Mesenchymal stem cell (in vitro differentiated cells and primary cell): Measurements from ENCODE around the gene NFKBIA.
"Not testable (repeated sequence)": the region's sequence is repeated elsewhere in the genome, so short reads cannot be mapped to it uniquely, and the experiment has no call there.

ENCODE experiments used
- DNase-seq: peaks from one replicate; pipeline ENCODE4 v3.0.0-alpha.2; 2013
- H2AFZ ChIP-seq: one replicate; pipeline ENCODE4 v1.6.1; 2013; ENCODE audit warnings: low read depth, mild to moderate bottlenecking, control low read depth, inconsistent platforms, low read length, moderate library complexity
- H2AK5ac ChIP-seq: 2 replicates; pipeline ENCODE4 v1.6.1; 2013; ENCODE audit warnings: low read length, moderate library complexity, mild to moderate bottlenecking, inconsistent platforms; ENCODE audit not compliant: severe bottlenecking
- H2BK120ac ChIP-seq: one replicate; pipeline ENCODE4 v1.6.1; 2013; ENCODE audit warnings: low read depth, mild to moderate bottlenecking, inconsistent platforms, low read length, moderate library complexity
- H2BK12ac ChIP-seq, 2 experiments: one replicate each; pipeline ENCODE4 v1.6.1; 2013; ENCODE audit warnings: inconsistent platforms in 2 of 2, low read length in 2 of 2, mild to moderate bottlenecking in 2 of 2, moderate library complexity in 2 of 2, control low read depth in 1 of 2
- H2BK15ac ChIP-seq: one replicate; pipeline ENCODE4 v1.6.1; 2013; ENCODE audit warnings: mild to moderate bottlenecking, low read depth, inconsistent platforms; ENCODE audit not compliant: poor library complexity, severe bottlenecking
- H2BK5ac ChIP-seq: 2 replicates; pipeline ENCODE4 v1.6.1; 2013; ENCODE audit warnings: low read depth, mild to moderate bottlenecking, low read length, control low read depth, inconsistent platforms; ENCODE audit not compliant: poor library complexity, severe bottlenecking
- H3K14ac ChIP-seq, 2 experiments: one replicate each; pipeline ENCODE4 v1.6.1; 2013; ENCODE audit warnings: inconsistent platforms in 2 of 2, low read length in 2 of 2, control low read depth in 1 of 2, mild to moderate bottlenecking in 1 of 2, moderate library complexity in 1 of 2
- H3K18ac ChIP-seq, 2 experiments: one replicate each; pipeline ENCODE4 v1.6.1; 2013; ENCODE audit warnings: inconsistent platforms in 2 of 2, low read length in 2 of 2, control low read depth in 1 of 2, low read depth in 1 of 2, mild to moderate bottlenecking in 1 of 2
- H3K23ac ChIP-seq, 2 experiments: one replicate each; pipeline ENCODE4 v1.6.1; 2013; ENCODE audit warnings: inconsistent platforms in 2 of 2, low read length in 2 of 2, mild to moderate bottlenecking in 2 of 2, moderate library complexity in 2 of 2, control low read depth in 1 of 2
- H3K27ac ChIP-seq: 2 replicates; pipeline ENCODE4 v1.5.1; 2013; ENCODE audit warnings: mild to moderate bottlenecking, moderate library complexity, low read length, control low read depth, inconsistent platforms; ENCODE audit not compliant: poor library complexity, severe bottlenecking
- H3K27me3 ChIP-seq, 2 experiments: 2 replicates each; pipeline versions ENCODE4 v1.6.1 to v1.7.0; 2013; ENCODE audit warnings: low read length in 2 of 2, mild to moderate bottlenecking in 2 of 2, moderate library complexity in 2 of 2, control low read depth in 1 of 2, inconsistent platforms in 1 of 2; ENCODE audit not compliant: control insufficient read depth in 1 of 2, insufficient read depth in 1 of 2
- H3K36me3 ChIP-seq, 2 experiments: 2 replicates each; pipeline versions ENCODE4 v1.6.1 to v1.7.0; 2013; ENCODE audit warnings: low read length in 2 of 2, control low read depth in 1 of 2, inconsistent platforms in 1 of 2, low read depth in 1 of 2, mild to moderate bottlenecking in 1 of 2; ENCODE audit not compliant: insufficient read depth in 2 of 2, control insufficient read depth in 1 of 2
- H3K4ac ChIP-seq, 2 experiments: one replicate each; pipeline ENCODE4 v1.6.1; 2013; ENCODE audit warnings: inconsistent platforms in 2 of 2, low read length in 2 of 2, mild to moderate bottlenecking in 2 of 2, moderate library complexity in 2 of 2, control low read depth in 1 of 2, low read depth in 1 of 2
- H3K4me1 ChIP-seq: 2 replicates; pipeline ENCODE4 v1.6.1; 2013; ENCODE audit warnings: low read depth, low read length, control low read depth; ENCODE audit not compliant: control insufficient read depth, insufficient read depth
- H3K4me2 ChIP-seq: 2 replicates; pipeline ENCODE4 v1.6.1; 2013; ENCODE audit warnings: low read length, mild to moderate bottlenecking, inconsistent platforms; ENCODE audit not compliant: poor library complexity, severe bottlenecking
- H3K4me3 ChIP-seq, 2 experiments: 2 replicates each; pipeline versions ENCODE4 v1.5.1 to v1.7.0; 2013; ENCODE audit warnings: low read length in 2 of 2, mild to moderate bottlenecking in 2 of 2, control low read depth in 1 of 2, low read depth in 1 of 2; ENCODE audit not compliant: insufficient read depth in 1 of 2
- H3K79me1 ChIP-seq: replicated peaks from 2 replicates; pipeline ENCODE4 v1.6.1; 2013; ENCODE audit warnings: mild to moderate bottlenecking, control low read depth, low read length, inconsistent platforms; ENCODE audit not compliant: poor library complexity, severe bottlenecking
- H3K9ac ChIP-seq: 2 replicates; pipeline ENCODE4 v1.7.0; 2013; ENCODE audit warnings: mild to moderate bottlenecking, low read length, moderate library complexity
- H3K9me3 ChIP-seq: 2 replicates; pipeline ENCODE4 v1.7.0; 2013; ENCODE audit warnings: mild to moderate bottlenecking, low read length; ENCODE audit not compliant: control insufficient read depth
- H4K8ac ChIP-seq: one replicate; pipeline ENCODE4 v1.6.1; 2013; ENCODE audit warnings: inconsistent platforms, mild to moderate bottlenecking, low read length, moderate library complexity
- H4K91ac ChIP-seq: one replicate; pipeline ENCODE4 v1.6.1; 2013; ENCODE audit warnings: mild to moderate bottlenecking, low read length, inconsistent platforms
- WGBS: methylation state at CpG from one replicate; pipeline ENCODE4 v1.1.7; 2013; ENCODE audit warnings: mixed read lengths; 5-methylcytosine and 5-hydroxymethylcytosine counted together

Gene NFKBIA

GRCh38 chr14:35378425-35379233 lies 25.9 kb downstream of the NFKBIA start:
- Histone ChIP-seq H3K4ac (no peak overlapping the region), H3K18ac (peak overlapping the region in 1 of 2 experiments; percentile 57), H3K79me1 (no peaks in the 10 kb centered on the region), H2BK12ac (no peak overlapping the region), H3K23ac (no peak overlapping the region), H3K4me1 (peaks cover 5% of the 10 kb centered on the region), H2BK120ac (no peak overlapping the region), H3K27me3 (no peaks in the 10 kb centered on the region), H3K14ac (no peak overlapping the region), H4K8ac (no peak overlapping the region), H2AK5ac (no peak overlapping the region), H3K4me2 (no peak overlapping the region), H2BK15ac (no peak overlapping the region), H2AFZ (no peak overlapping the region), H3K27ac (no peak overlapping the region), H3K9ac (no peak overlapping the region), H2BK5ac (no peak overlapping the region), H3K4me3 (no peak overlapping the region), H4K91ac (no peak overlapping the region), H3K9me3 (no peaks in the 10 kb centered on the region), H3K36me3 (no peaks in the 10 kb centered on the region)
- DNase-seq: peak; percentile 51
- WGBS: 92% methylated on average over 6 of the region's 9 CpGs

GRCh38 chr14:35375558-35376025 lies 29.0 kb downstream of the NFKBIA start:
- Histone ChIP-seq H2BK15ac (peak overlapping the region; percentile 91), H3K9ac (no peak overlapping the region), H3K14ac (no peak overlapping the region), H2BK120ac (peak overlapping the region; percentile 71), H2AFZ (peak overlapping the region; percentile 27), H3K23ac (no peak overlapping the region), H3K9me3 (no peaks in the 10 kb centered on the region), H2BK12ac (peak overlapping the region in 1 of 2 experiments; percentile 85), H3K27me3 (no peaks in the 10 kb centered on the region), H3K4me1 (peaks cover 6% of the 10 kb centered on the region), H2AK5ac (peak overlapping the region; percentile 78), H4K8ac (no peak overlapping the region), H3K4ac (peak overlapping the region in 1 of 2 experiments; percentile 32), H3K27ac (no peak overlapping the region), H3K79me1 (no peaks in the 10 kb centered on the region), H4K91ac (no peak overlapping the region), H3K4me3 (no peak overlapping the region), H2BK5ac (no peak overlapping the region), H3K36me3 (no peaks in the 10 kb centered on the region), H3K4me2 (no peak overlapping the region), H3K18ac (peak overlapping the region in 1 of 2 experiments; percentile 67)
- peak; percentile 89 for DNase-seq
- WGBS: 82% methylated on average over 3 of the region's 7 CpGs

- Histone ChIP-seq H3K79me1 (no peaks in the 10 kb centered on the region), H3K14ac (no peak overlapping the region), H2AFZ (no peak overlapping the region), H2AK5ac (no peak overlapping the region), H2BK120ac (no peak overlapping the region), H3K9me3 (no peaks in the 10 kb centered on the region), H3K4me1 (peaks cover 14% of the 10 kb centered on the region), H2BK12ac (peak overlapping the region in 1 of 2 experiments; percentile 92), H3K36me3 (no peaks in the 10 kb centered on the region), H3K4ac (peak overlapping the region in 1 of 2 experiments; percentile 47), H3K18ac (peak overlapping the region in 1 of 2 experiments; percentile 84), H3K9ac (peak overlapping the region; percentile 64), H3K4me2 (no peak overlapping the region), H3K27me3 (no peaks in the 10 kb centered on the region), H4K8ac (no peak overlapping the region), H3K23ac (no peak overlapping the region), H3K4me3 (no peak overlapping the region), H4K91ac (no peak overlapping the region), H2BK15ac (no peak overlapping the region), H2BK5ac (no peak overlapping the region), H3K27ac (peak overlapping the region; percentile 55)
- DNase-seq: peak; percentile 99
- 25% methylated on average over 4 of the region's 7 CpGs for WGBS
These were observed 30.3 kb downstream of the NFKBIA start for GRCh38 chr14:35374263-35374712.

- not testable (repeated sequence) for H2BK120ac ChIP-seq, H3K18ac ChIP-seq, H4K91ac ChIP-seq, H3K14ac ChIP-seq, H3K9ac ChIP-seq, H2AK5ac ChIP-seq, H3K4me2 ChIP-seq, H3K27ac ChIP-seq, DNase-seq, H3K4me3 ChIP-seq, H3K23ac ChIP-seq, H3K36me3 ChIP-seq, H4K8ac ChIP-seq, H2BK5ac ChIP-seq, H3K4ac ChIP-seq, H3K79me1 ChIP-seq, H3K27me3 ChIP-seq, H2AFZ ChIP-seq, H3K9me3 ChIP-seq, H2BK12ac ChIP-seq, H2BK15ac ChIP-seq
- WGBS: 91% methylated on average over 11 of the region's 11 CpGs
- peaks cover 22% of the 10 kb centered on the region for H3K4me1 ChIP-seq
These were observed 31.3 kb downstream of the NFKBIA start for GRCh38 chr14:35373208-35373607.
